GM18511 (cell line): ENCODE measurements around the gene PARP16.
"Not testable (repeated sequence)": the region's sequence is repeated elsewhere in the genome, so short reads cannot be mapped to it uniquely, and the experiment has no call there.

Experiments used
- ATAC-seq: cut with Tn5 transposase; IDR thresholded peaks from one replicate; pipeline ENCODE4 v1.9.1; 2021; ENCODE audit warnings: mild to moderate bottlenecking, moderate library complexity; ENCODE audit not compliant: unreplicated experiment

PARP16 gene

DNA sequence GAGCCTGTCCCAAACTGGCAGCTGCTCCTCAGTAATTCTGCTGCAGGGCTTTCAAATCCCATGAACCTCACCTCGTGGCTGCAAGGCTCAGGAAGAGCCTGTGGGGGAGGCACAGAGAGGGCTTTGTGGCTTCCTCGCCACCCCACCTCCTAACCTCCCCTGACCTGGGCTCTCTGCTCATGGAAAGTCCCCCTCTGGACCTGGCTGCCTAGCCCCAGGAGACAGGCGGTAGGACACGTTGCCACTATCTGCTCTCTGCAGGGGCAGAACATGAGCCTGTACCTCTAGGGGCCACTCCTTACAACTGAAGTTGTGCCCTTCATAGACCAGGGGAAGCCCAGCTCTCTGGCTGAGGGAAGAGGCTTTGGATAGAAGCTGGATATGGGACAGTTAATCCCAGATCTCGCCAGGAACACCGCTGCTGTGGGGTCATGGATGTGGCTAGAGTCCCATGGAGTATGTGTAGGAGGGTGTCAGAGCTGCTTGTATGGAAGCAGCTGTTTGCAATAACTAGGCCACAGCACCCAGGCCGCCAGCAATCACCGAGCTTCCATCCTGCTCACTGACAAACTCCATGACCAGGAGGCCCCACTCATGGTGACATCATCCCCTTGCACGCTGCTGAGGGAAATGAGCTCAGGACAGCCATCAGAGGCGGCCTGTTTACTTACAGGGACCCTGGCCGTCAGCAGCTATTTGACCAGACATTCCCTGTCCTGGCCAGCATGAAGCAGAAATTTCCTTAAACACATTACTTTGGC, 41.4 kb downstream of the PARP16 start:
- no peak for ATAC-seq

DNA sequence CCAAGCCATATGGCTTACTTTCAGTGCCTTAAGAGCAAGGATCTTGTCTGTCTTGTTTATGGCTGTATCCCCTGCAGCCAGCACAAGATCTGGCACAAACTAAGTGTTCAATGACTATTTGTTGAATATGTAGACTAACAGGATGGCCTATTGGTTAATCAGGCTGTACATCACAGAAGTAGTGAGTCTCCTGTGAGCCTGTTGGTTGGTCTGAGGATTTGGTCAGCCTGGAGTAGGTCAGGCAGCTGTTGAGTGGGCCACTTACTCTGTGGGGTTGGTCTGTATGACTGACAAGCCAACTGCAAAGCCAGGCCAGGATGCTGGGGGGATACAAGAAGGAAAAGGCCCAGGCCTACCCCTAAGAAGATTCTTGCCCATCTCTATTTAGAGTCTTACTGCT, 42.0 kb downstream of the PARP16 start:
- ATAC-seq: no peak

DNA sequence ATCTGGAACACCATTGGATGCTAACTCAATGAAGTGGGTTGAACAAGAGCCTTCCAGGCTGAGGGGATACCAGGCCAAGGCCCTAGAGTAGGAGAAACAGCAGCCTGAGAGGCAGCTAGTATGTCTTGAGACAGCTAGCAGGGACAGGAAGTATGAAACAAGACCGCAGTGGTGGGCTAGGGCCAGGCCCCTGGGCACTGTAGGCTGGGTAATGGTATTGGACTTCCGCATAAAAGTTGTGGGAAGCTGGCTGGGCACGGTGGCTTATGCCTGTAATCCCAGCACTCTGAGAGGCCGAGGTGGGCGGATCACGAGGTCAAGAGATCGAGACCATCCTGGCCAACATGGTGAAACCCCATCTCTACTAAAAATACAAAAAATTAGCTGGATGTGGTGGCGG, 50.2 kb downstream of the PARP16 start:
- ATAC-seq: not testable (repeated sequence)

DNA sequence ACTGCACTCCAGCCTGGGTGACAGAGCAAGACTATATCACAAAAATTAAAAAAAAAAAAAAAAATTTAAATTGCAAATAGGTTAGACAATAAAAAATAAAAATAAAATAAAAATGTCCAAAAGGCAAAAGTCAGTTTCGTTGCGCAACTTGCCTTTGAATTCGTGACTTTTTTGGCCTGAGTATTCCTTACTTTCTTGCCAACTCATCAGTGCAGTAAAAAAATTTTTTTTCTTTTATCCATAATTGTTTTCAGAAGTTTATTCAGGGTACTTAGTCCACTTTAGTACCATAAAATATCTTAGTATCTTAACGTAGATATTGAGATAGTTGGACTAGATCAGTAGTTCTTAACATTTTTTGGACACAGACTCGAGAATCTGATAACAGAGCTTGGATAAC, 53.0 kb downstream of the PARP16 start:
- no peak for ATAC-seq

DNA sequence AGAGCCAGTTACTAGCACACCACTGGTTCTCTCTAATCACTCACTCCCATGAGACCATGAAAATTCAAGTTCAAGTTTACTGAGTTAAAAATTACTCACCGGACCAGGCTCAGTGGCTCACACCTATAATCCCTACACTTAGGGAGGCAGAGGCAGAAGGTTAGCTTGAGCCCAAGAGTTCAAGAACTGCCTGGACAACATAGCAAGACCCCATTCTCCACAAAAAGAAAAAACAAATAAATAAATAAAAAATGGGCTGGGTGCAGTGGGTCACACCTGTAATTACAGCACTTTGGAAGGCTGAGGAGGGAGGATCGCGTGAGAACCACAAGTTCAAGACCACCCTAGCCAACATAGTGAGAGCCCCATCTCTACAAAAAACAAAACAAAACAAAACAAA, 54.2 kb downstream of the PARP16 start:
- no peak for ATAC-seq

DNA sequence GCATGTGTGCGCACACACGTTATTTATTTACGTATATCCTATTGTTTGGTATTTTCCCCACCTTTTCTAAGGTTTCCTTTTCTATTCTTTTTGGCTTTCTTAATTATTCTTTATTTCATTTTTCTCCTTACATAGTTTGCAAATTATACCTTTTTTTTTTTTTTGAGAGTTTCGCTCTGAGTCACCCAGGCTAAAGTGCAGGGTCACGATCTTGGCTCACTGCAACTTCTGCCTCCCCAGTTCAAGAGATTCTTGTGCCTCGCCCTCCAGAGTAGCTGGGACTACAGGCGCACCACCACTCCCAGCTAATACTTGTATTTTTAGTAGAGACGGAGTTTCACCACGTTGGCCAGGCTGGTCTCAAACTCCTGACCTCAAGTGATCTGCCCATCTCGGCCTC, 55.4 kb downstream of the PARP16 start:
- ATAC-seq: no peak

DNA sequence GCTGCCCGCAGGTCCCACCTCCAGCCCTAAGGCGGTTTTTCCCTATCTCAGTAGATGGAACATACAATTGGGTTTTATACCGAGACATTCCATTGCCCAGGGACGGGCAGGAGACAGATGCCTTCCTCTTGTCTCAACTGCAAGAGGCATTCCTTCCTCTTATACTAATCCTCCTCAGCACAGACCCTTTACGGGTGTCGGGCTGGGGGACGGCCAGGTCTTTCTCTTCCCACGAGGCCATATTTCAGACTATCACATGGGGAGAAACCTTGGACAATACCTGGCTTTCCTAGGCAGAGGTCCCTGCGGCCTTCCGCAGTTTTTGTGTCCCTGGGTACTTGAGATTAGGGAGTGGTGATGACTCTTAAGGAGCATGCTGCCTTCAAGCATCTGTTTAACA, 59.8 kb downstream of the PARP16 start:
- not testable (repeated sequence) for ATAC-seq

DNA sequence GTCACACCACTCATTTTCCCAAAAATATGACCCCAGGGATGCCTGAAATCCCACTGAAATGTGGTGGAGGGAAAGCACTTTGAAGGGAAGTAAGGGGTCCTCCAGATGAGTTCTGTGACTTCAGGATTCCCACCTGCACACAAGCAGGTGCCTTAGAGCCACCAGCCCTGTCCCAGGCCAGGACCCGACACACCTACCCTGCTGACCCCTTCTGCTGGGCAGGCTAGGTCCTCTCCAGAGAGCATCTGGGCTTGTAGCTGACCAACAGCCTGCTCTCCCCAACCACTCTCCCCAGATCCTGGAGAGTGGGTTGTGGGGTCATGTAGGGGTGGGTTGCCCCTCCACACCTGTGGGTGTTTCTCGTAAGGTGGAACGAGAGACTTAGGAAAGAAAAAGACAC, 60.5 kb downstream of the PARP16 start:
- no peak for ATAC-seq

DNA sequence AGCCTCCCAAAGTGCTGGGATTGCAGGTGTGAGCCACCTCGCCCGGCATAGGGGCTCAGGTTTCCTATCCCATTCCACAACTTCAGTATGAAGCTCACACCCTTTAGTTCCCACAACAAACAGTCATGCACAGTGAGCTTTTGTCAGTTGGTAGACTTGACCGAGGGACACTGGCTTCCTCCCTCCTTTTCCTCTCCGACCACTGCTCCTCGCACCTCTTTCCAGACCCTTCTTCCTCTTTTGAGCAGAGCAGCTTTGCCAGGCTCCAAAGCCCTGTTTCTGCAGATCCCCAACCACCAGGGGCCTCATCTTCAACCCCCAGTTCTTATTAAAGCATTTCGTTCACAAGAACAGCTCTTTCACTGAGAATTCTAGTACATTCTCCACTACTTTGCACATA, 62.7 kb downstream of the PARP16 start:
- ATAC-seq: no peak

DNA sequence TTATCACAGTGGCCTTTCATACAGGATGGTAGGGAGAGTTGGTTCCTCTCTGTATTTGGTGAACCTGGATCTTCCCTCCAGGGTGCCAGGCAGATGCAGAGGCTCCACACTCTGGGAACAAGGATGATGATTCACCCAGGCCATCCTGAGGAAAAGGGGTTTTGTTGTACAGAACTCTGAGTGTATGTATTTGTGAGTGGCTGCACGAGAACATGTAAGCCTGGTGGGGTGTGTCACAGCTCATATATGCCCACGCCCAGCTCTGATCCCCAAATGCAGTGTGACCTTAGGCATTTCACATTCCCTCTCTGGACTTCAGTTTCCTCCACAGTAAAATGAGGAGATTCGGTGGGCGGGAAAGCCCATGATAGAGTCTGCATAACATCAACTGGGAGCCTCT, 63.8 kb downstream of the PARP16 start:
- ATAC-seq: no peak

DNA sequence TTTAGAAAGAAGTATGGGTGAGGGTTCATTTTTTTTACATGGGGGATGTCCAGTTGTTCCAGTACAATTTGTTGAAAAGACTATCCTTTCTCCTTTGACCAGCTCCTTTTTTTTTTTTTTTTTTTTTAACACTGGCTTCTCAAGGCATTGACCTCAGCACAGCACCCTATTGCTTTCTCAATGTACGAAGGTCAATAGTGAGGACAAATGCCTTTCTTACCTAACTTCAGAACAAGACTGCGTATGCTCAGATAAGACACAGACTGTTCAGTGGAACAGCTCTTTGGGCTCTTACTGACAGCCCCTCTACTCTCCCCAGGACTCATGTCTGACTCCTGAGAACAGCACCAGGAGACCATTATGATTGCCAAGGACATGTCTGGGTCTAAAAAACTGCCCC, 65.0 kb downstream of the PARP16 start:
- no peak for ATAC-seq

DNA sequence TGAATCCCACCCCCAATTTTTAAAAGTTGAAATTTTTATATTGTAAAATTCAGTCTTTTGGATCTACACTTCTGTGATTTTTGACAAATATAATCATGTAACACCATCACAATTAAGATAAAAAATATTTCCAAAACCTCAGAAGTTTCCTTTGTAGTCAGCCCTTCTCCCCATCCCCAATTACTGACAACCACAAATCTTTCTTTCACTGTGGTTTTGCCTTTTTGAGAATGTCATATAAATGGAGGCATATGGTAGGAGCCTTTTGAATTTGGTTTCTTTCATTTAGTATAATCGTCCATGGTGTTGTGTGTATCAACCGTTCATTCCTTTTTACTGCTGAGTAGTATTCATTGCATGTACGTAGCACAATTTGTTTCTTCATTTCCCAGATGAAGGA, 67.5 kb downstream of the PARP16 start:
- no peak for ATAC-seq

DNA sequence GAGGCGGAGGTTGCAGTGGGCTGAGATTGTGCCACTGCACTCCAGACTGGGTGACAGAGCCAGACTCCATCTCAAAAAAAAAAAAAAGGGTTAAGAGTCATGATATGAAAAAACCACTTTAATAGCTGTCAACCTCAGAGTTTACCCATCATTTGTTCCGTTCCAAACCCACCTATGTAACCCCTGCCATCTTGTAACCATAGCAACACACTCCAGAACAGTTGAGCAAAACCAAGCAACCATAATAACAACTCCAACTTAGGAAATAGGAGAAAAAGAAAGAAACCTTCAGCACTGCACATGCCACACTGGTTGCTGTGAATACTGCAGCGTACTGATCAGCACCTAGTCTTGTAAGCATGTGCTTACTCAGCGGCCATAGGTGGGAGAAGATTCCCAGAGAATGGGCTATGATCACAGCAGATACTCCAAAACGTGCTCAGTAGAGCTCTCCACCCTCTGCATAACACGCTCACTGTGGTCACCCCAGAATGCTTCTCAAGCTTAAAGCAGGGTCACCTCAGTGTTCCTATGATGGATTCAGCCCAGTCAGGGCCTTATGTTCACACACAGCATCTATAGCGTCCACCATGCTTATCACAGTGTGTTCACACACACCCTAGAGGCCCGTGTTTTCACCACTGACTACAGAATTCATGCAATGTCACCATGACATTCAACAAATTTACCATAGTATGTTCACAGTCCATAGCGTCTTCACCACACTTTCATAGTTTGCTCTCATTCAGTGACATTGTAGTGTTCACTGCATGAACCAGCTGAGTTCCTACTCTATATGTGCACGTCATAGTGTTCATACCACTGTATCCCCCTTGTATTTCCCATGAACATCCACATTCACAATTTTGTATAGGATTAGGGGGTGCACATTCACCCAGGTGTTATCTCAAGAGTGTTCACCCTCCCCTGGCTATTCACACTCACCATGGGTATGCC, 68.9 kb downstream of the PARP16 start:
- ATAC-seq: no peak

DNA sequence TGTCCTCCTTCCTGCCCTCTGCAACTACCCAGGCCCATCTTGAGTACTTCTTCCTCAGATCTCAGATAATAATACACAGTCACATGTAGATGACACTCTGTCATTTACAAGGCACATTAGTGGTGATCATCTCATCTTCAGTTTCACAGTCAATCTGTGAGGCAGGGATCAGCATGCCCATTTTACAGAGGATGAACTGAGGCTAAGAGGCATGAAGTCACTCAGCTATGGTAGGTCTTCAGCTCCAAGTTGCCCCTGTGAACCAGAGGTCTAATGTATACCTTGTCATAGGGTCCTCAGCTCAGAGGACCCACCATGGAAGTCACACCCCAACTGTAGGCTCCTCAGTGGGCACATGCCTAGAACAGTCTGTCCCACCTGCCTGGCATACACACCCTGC, 71.2 kb downstream of the PARP16 start:
- ATAC-seq: no peak

DNA sequence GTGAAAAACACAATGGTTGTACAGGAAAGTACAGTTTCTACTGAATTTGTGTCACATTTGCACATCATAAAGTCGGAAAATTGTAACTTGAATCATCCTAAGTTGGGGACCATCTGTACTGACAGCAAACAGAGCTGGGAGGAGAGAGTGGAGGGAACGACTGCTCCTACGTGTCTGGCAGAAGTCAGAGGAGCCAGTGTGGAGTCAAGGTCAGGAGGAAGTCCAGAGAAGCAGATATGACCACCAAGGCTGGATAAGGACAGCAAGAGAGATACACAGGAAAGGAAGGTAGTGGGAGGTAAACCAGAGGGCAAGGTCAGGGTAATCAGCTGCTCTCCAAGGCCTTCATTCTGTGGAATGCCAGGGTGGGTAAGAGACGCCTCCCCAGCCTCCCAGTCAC, 72.7 kb downstream of the PARP16 start:
- ATAC-seq: no peak

DNA sequence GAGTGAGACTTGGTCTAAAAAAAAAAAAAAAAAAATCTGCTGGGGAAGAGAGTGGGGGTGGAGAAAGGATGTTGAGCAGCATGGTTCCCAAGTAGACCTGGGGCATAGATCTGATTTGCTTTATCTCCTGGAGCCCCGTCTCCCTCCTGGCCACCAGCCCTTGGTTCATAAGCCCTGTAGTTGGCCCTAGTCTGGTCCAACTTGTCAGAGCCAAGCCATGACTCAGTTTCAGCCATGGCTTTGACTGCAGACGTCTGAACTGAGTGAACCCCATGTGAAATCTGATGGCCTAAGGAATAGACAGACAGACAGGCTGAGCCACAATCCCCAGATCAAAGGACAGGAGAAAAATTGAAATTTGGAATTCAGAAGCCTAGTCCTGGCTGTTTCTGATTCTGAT, 73.4 kb downstream of the PARP16 start:
- no peak for ATAC-seq

DNA sequence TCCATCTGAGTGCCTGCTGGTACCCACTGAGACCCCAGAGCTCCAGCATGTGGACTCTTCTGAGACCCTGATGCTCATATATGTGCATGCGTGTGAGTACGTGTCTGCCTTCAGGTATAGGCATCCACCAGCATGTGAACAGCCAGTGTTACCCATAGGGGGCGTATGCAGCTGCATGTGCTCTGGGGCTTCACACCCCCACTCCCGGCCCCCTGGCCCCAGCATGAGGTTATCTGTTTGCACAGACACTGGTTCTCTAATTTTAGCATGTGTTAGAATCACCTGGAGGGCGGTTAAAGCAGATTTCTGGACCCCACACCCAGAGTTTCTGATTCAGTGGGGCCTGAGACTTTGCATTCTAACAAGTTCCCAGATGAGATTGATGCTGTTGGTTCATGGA, 74.6 kb downstream of the PARP16 start:
- no peak for ATAC-seq

DNA sequence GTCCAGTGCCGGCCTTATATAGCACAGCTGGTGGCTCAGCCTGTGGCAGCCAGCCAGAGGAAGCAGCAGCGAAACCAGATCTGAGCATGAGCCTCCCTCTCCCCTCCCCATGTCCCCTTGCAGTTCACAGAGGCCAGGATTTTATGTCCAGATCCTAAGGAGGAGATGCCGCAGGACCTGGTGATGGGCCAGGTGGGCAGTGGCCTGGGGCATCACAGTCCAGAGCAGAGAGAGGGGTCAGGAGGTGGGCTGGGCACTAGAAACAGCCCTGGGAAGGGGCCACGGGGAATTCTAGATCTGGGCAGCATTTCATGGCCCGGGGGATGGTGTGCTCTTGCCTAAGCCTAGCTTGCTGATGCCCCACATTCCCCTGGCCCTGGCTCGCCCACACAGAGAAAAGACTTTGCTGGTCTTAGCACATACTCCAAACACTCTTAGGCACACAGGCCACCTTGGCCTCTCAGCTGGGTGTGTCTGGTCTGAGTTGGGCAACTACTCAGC, 75.2 kb downstream of the PARP16 start:
- no peak for ATAC-seq

DNA sequence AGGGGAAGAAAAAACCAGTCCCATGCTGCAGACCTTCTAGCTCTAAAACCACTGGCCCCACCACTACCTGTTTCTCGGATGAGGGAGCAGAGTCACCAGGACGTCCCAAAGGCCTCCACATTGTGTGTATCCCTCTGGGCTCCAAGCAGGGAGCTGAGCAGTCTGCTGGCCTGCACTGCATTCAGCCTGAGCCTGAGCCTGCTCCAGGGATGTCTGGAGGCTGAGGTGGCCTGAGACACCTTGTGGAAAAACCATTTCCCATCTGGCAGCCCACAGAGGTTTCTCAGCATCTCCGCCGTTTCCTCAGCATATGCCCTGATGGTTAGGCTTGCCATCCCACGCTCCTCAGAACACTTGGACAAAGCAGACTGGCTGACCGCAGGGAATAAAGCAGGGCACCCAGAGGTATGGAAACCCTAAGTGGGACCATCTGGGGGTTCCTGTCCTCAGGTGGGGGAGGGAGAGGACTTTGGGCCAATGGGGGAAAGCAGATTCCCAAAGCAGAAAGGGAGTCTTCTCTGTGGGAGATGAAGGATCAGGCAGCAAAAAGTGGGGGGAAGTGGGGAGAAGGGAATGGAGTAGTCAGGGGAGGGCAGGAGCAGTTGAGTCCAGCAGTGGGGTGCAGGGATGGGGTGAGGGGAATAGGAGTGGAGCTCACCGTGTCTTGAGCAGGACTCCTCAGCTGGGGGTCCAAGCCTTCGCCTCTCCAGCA, 75.8 kb downstream of the PARP16 start, which contains the start of gene CILP:
Gene CILP (minus strand): TSS at position 704 of the 712 bp plus-strand sequence. CDS start 1,718 bp downstream, outside the sequence.
- no peak for ATAC-seq

DNA sequence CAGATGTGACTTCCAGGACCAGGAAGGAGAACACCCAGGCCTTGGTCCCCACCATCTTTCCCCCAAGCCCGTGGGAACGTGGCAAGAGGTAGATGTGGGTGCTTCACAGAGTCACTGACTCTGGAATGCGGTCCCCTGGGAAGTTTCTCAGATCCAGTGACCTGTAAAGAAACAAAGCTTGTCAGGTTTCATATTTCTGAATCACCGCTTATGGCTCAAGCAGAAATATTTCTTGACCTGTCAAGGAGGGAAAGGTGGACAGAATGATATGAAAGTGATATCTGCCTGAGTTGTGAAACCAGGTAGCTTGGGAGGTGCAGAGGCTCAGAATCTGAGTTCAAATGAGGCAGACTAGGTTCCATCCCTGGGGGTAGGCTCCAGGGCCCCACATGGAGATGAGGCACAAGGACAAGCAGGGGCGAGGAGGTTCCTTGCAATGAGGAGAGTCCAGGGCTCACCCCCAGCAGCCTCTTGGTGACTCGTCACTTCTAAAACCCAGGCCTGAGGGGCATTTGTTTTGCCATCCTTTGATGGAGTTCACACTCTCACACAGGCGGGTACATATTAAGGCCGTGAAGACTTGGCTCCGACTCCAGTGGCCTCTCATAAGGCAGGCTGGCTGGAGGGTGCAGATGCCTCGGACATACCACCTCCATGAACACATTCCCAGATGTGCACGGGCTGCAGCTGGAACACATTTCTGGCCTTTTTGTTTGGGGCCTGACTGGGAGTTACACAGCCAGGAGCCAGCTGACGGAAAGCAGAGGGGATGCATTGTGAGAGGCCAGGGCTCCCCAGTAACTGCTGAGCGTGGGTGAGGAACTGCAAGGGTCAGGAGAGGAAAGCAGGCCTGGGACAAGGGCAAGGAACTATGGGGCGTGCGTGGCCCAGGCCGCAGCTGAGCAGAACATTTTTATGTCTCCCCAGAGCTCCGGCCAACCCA, 76.7 kb downstream of the PARP16 start:
- ATAC-seq: no peak
